Coronary artery (tissue), 2 donors: ENCODE measurements around the gene LHX2.

Source experiments
- DNase-seq: peaks from one replicate; pipeline ENCODE4 v3.0.0-alpha.2; 2017; ENCODE audit warnings: low spot score
- H3K27ac ChIP-seq, 2 donors: fragments of 200-600 bp; sonication (generic); one replicate each; pipeline ENCODE4 v1.5.1; 2016 to 2019
- H3K4me3 ChIP-seq: fragments of 200-600 bp; sonication (generic); 2 replicates; pipeline ENCODE4 v1.5.1; 2016; ENCODE audit warnings: mild to moderate bottlenecking, moderate library complexity
- CTCF ChIP-seq: fragments of 200-600 bp; sonication (generic); IDR thresholded peaks from one replicate; pipeline ENCODE4 v1.5.1; 2019; ENCODE audit warnings: antibody characterized with exemption

Gene LHX2

GRCh38 chr9:124029617-124030016 lies 18.0 kb downstream of the LHX2 start:
- no peak overlapping the region for H3K4me3 ChIP-seq
- no peak for TF ChIP-seq CTCF
- no peak for DNase-seq
- no peak overlapping the region for H3K27ac ChIP-seq

GRCh38 chr9:124030969-124031451 lies 19.4 kb downstream of the LHX2 start:
- Histone ChIP-seq H3K4me3 (no peak overlapping the region), H3K27ac (no peak overlapping the region)
- TF ChIP-seq CTCF = no peak
- DNase-seq = no peak

GRCh38 chr9:124032247-124032646 lies 20.7 kb downstream of the LHX2 start:
- no peak for DNase-seq
- Histone ChIP-seq H3K27ac (no peak overlapping the region), H3K4me3 (no peak overlapping the region)
- no peak for TF ChIP-seq CTCF

DNA sequence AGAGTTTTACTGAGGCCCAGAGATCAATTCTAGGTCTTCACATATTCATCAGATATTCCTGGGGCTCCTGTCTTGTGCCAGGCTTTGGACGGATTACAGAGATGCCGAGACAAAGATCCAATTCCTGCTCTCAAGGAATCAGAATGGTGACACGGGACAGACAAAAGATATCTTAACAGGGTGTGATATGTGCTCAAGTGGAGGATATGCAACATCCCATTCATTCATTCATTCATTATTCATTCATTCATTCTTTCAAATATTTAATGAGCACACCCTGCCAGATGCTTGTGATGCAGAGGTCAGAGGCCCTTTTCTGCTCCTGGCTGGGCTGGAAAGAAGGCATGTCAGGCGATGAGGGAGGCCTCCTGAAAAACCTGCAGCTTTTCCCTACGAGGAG lies 21.8 kb downstream of the LHX2 start:
- TF ChIP-seq CTCF = no peak
- Histone ChIP-seq H3K4me3 (no peak overlapping the region), H3K27ac (no peak overlapping the region)
- DNase-seq = no peak

- H3K27ac ChIP-seq = no peak overlapping the region
- DNase-seq = no peak
- no peak for TF ChIP-seq CTCF
- no peak overlapping the region for H3K4me3 ChIP-seq
Measured at GRCh38 chr9:124033967-124034366, 22.4 kb downstream of the LHX2 start.

- TF ChIP-seq CTCF = no peak
- Histone ChIP-seq H3K4me3 (no peak overlapping the region), H3K27ac (no peak overlapping the region)
- no peak for DNase-seq
Measured at GRCh38 chr9:124035001-124035650, 23.6 kb downstream of the LHX2 start.

GRCh38 chr9:124036578-124036977 lies 25.0 kb downstream of the LHX2 start:
- Histone ChIP-seq H3K27ac (no peak overlapping the region), H3K4me3 (no peak overlapping the region)
- DNase-seq = no peak
- no peak for TF ChIP-seq CTCF
